Neural progenitor cell (in vitro differentiated cells): ENCODE data around the gene ACTRT2.

Experiments
- CTCF ChIP-seq: fragments of 200-600 bp; sonication (generic); IDR thresholded peaks from 2 replicates; pipeline ENCODE4 v1.5.1; 2017; ENCODE audit warnings: antibody characterized with exemption, mild to moderate bottlenecking
- EZH2 ChIP-seq: fragments of 200-600 bp; sonication (generic); IDR thresholded peaks from 2 replicates; pipeline ENCODE4 v1.6.1; 2017; ENCODE audit warnings: antibody characterized with exemption, mild to moderate bottlenecking, moderate library complexity
- EZH2phosphoT487 ChIP-seq: fragments of 200-600 bp; sonication (generic); IDR thresholded peaks from 2 replicates; pipeline ENCODE4 v1.6.1; 2017; ENCODE audit warnings: antibody characterized with exemption

- no peak for TF ChIP-seq CTCF
- no peak for TF ChIP-seq EZH2
- TF ChIP-seq EZH2phosphoT487 = no peak
These were observed 6.6 kb upstream of the ACTRT2 start for GRCh38 chr1:3014443-3015268.
